H7 (cell line): Measurements from ENCODE around the gene BSN. TPM values are rescaled to one million over a fixed set of nuclear protein-coding genes. Genes with fewer than 3 reads are reported as not detected.

ENCODE experiments used
- DNase-seq: peaks from one replicate; pipeline ENCODE4 v3.0.0; 2012
- H3K27me3 ChIP-seq: 2 replicates; pipeline ENCODE4 v1.6.0; 2011; ENCODE audit warnings: mild to moderate bottlenecking, low read length; ENCODE audit not compliant: control insufficient read depth, insufficient read depth
- H3K36me3 ChIP-seq: replicated peaks from 2 replicates; pipeline ENCODE4 v1.5.1; 2011; ENCODE audit warnings: low read length; ENCODE audit not compliant: control insufficient read depth, insufficient read depth
- H3K4me3 ChIP-seq: 2 replicates; pipeline ENCODE4 v1.5.1; 2011; ENCODE audit warnings: low read depth, mild to moderate bottlenecking, control low read depth, low read length, moderate library complexity; ENCODE audit not compliant: insufficient read depth
- total RNA-seq: library from RNA; depleted of rRNA; stranded (reverse); fragments of >200 nt; shearing (Covaris generic); gene quantifications from 2 replicates; pipeline ENCODE4 v1.2.3, GENCODE V29; 2014; rRNA removed

The BSN gene
- total RNA-seq, result 0.52 and 1.1 TPM in 2 replicates

- H3K36me3 ChIP-seq, result no peaks in the 10 kb centered on the region
- peaks cover 6% of the 10 kb centered on the region for H3K27me3 ChIP-seq
- peak within 1 kb of the TSS; percentile 81 for H3K4me3 ChIP-seq
- DNase-seq, result peak; percentile 100
Observed at GRCh38 chr3:49553692-49554632, at the start of gene BSN. TSS of gene BSN (plus strand) at chr3:49554477. CDS start at chr3:49554603, 126 bp downstream.

- DNase-seq, result no peak
- Histone ChIP-seq H3K27me3 (no peaks in the 10 kb centered on the region), H3K4me3 (no peak overlapping the region), H3K36me3 (peaks cover 17% of the 10 kb centered on the region)
Observed at GRCh38 chr3:49506906-49507305, 47.4 kb upstream of the BSN start.

- no peak for DNase-seq
- Histone ChIP-seq H3K4me3 (no peak overlapping the region), H3K36me3 (peaks cover 19% of the 10 kb centered on the region), H3K27me3 (no peaks in the 10 kb centered on the region)
Observed at GRCh38 chr3:49509028-49509561, 45.2 kb upstream of the BSN start.

GRCh38 chr3:49511639-49512038 lies 42.6 kb upstream of the BSN start:
- Histone ChIP-seq H3K4me3 (no peak overlapping the region), H3K27me3 (no peaks in the 10 kb centered on the region), H3K36me3 (peaks cover 20% of the 10 kb centered on the region)
- no peak for DNase-seq

- no peaks in the 10 kb centered on the region for H3K27me3 ChIP-seq
- no peak for DNase-seq
- peaks cover 20% of the 10 kb centered on the region for H3K36me3 ChIP-seq
- H3K4me3 ChIP-seq, result no peak overlapping the region
Observed at GRCh38 chr3:49512781-49513355, 41.4 kb upstream of the BSN start.

GRCh38 chr3:49513494-49514124 lies 40.7 kb upstream of the BSN start:
- H3K36me3 ChIP-seq, result peaks cover 23% of the 10 kb centered on the region

GRCh38 chr3:49518016-49518415 lies 36.3 kb upstream of the BSN start:
- Histone ChIP-seq H3K36me3 (peaks cover 11% of the 10 kb centered on the region), H3K27me3 (no peaks in the 10 kb centered on the region), H3K4me3 (no peak overlapping the region)
- no peak for DNase-seq

More at GRCh38 chr3:49513494-49514124, 40.7 kb upstream of the BSN start:
- no peaks in the 10 kb centered on the region for H3K27me3 ChIP-seq
- no peak overlapping the region for H3K4me3 ChIP-seq
- DNase-seq, result no peak

- H3K27me3 ChIP-seq, result no peaks in the 10 kb centered on the region
- DNase-seq, result no peak
- no peak overlapping the region for H3K4me3 ChIP-seq
- peaks cover 9% of the 10 kb centered on the region for H3K36me3 ChIP-seq
Observed at GRCh38 chr3:49518441-49518840, 35.8 kb upstream of the BSN start.

GRCh38 chr3:49519296-49519695 lies 35.0 kb upstream of the BSN start:
- no peak for DNase-seq

GRCh38 chr3:49519916-49520385 lies 34.3 kb upstream of the BSN start:
- Histone ChIP-seq H3K4me3 (no peak overlapping the region), H3K36me3 (peaks cover 12% of the 10 kb centered on the region), H3K27me3 (no peaks in the 10 kb centered on the region)
- no peak for DNase-seq

More at GRCh38 chr3:49519296-49519695, 35.0 kb upstream of the BSN start:
- no peaks in the 10 kb centered on the region for H3K27me3 ChIP-seq
- no peak overlapping the region for H3K4me3 ChIP-seq
- peaks cover 12% of the 10 kb centered on the region for H3K36me3 ChIP-seq

- no peaks in the 10 kb centered on the region for H3K27me3 ChIP-seq
- peaks cover 8% of the 10 kb centered on the region for H3K36me3 ChIP-seq
Observed at GRCh38 chr3:49523756-49524747, 30.2 kb upstream of the BSN start.

GRCh38 chr3:49529567-49529966 lies 24.7 kb upstream of the BSN start:
- no peaks in the 10 kb centered on the region for H3K27me3 ChIP-seq
- no peak overlapping the region for H3K4me3 ChIP-seq
- peaks cover 12% of the 10 kb centered on the region for H3K36me3 ChIP-seq
- DNase-seq, result no peak

More at GRCh38 chr3:49523756-49524747, 30.2 kb upstream of the BSN start:
- DNase-seq, result no peak
- no peak overlapping the region for H3K4me3 ChIP-seq

- Histone ChIP-seq H3K4me3 (no peak overlapping the region), H3K27me3 (no peaks in the 10 kb centered on the region), H3K36me3 (peaks cover 12% of the 10 kb centered on the region)
- no peak for DNase-seq
Observed at GRCh38 chr3:49530231-49530630, 24.0 kb upstream of the BSN start.
